NCI-H460 (cell line): ENCODE results near the gene SEPHS2. TPM values are rescaled to one million over a fixed set of nuclear protein-coding genes. Genes with fewer than 3 reads are reported as not detected.
"Not testable (repeated sequence)": the region's sequence is repeated elsewhere in the genome, so short reads cannot be mapped to it uniquely, and the experiment has no call there.

Experiments used
- DNase-seq: peaks from one replicate; pipeline ENCODE4 v3.0.0-alpha.2; 2016; ENCODE audit warnings: low read depth; ENCODE audit errors: extremely low read depth
- polyA plus RNA-seq: library from polyadenylated mRNA; depleted of rRNA; stranded (reverse); fragments of >200 nt; gene quantifications from 2 replicates; pipeline ENCODE4 v1.2.3, GENCODE V29; 2014; cell fraction: nucleus; rRNA removed
- total RNA-seq: library from RNA; depleted of rRNA; stranded (reverse); fragments of >200 nt; shearing (Covaris generic); gene quantifications from 2 replicates; pipeline ENCODE4 v1.2.3, GENCODE V29; 2014; rRNA removed

The SEPHS2 gene
- total RNA-seq = 22.2 and 25.5 TPM in 2 replicates
- polyA plus RNA-seq = 6.6 and 7.3 TPM in 2 replicates

GRCh38 chr16:30445408-30446202, at the start of gene SEPHS2:
Gene SEPHS2 (minus strand): TSS chr16:30445874. CDS start chr16:30445727, 147 bp downstream.
- peak; percentile 98 for DNase-seq

- DNase-seq = no peak
Observed at GRCh38 chr16:30494709-30495108, 49.0 kb upstream of the SEPHS2 start.

DNA sequence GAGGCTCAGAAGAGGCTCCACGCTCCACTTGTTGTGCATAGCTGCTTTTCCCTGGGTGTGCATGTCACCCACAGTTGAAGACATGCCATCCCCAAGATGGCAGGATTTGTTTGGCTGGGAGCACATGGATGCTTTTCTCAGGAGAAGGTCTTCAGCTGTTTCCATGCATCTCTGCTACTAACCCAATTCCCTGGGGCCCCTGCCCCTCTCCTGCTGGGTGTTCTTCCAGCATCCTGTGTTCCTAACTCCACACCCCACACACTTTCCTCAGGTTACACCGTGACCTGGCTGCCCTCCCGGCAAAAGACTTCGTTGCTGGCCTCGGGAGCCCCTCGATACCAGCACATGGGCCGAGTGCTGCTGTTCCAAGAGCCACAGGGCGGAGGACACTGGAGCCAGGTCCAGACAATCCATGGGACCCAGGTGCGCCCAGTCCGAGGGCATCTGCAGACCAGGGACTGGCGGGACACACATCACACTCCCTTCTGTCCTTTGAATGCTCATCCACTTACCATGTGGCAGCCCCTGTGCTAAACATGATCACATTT, 48.3 kb upstream of the SEPHS2 start:
- DNase-seq = no peak

DNA sequence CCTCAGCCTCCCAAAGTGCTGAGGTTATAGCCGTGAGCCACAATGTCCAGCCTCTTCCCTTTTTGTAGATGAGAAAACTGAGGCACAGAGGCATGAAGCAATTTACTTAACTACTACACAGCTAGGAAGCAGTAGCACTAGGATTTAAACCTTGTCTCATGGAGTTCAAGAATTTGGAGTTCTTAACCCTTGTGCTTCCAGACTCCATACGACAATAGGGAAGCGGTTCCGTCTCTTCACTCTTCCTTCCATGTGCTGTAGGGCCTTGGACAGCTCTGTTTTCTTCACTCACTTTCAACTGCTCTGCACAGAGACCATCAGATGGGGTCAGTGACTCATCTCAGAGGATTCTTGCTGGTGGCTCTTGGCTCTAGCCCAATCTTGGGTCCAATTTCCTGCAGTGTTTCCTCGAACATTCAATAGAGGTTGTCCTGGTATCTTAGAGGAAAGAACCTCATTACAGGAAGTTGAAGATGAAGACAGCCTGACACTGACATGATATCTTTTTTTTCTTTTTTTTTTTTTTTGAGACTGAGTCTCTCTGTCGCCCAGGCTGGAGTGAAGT, 46.2 kb upstream of the SEPHS2 start:
- no peak for DNase-seq

DNA sequence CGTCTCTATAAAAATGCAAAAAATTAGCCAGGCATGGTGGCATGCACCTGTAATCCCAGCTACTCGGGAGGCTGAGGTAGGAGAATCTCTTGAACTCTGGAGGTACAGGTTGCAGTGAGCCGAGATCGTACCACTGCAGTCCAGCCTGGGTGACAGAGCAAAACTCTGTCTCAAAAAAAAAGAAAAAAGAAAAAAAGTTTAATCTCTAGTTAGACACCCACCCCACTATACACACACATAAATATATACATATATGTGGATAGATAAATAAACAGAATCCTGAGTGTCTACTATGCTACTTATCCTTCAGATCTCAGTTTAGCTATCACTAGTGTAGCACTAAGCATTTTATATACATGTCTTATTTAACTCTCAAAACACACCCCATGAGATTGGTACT, 45.6 kb upstream of the SEPHS2 start:
- no peak for DNase-seq

DNA sequence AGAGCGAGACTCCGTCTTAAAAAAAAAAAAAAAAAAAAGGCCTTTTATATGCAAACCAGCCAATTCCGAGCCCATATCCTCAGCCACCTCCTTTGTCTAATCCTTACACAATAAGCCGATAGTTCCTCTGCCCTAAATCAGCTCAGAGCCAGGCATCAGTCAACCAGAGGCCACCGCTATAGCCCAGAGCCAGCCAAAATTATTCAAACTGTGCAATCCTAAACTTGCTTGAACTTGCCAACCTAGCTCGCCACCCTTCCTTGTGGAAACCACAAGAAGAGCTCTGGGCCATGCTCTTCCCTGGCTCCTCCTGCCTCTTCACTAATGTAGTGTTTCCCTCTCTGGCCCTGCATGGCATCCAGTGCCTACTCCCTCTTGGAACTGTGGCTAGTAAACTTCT, 44.5 kb upstream of the SEPHS2 start:
- DNase-seq = no peak

DNA sequence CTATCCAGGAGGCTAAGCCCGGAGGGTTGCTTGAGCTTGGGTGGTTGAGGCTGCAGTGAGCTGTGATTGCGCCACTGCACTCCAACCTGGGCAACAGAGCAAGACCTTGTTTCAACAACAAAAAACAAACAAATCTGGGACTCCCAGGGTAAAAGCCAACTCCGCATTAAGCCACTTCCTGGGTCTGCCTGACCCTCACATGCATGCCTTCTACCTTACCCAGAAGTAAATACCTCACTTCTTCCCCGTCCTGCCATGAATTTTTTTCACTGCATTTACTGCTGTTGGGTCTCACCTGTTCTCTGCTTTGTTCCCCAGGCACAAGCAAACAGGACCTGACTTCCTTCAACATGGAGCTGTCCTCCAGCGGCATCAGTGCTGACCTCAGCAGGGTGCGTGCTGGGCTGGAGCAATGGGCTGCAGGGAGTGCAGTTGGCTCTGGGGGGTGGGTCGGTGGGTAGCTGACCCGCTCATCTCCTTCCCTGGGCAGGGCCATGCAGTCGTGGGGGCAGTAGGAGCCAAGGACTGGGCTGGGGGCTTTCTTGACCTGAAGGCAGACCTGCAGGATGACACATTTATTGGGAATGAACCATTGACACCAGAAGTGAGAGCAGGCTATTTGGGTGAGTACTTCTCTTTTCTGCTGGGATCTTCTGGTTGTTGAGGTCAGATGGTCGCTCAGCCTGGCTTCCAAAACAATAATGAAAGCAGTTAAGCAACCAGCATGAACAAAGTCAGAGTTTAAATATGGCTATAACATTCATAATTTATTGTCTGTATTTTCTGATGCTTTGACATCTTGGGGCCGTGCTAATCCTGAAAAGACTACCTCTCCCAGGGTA, 43.3 kb upstream of the SEPHS2 start:
- no peak for DNase-seq

DNA sequence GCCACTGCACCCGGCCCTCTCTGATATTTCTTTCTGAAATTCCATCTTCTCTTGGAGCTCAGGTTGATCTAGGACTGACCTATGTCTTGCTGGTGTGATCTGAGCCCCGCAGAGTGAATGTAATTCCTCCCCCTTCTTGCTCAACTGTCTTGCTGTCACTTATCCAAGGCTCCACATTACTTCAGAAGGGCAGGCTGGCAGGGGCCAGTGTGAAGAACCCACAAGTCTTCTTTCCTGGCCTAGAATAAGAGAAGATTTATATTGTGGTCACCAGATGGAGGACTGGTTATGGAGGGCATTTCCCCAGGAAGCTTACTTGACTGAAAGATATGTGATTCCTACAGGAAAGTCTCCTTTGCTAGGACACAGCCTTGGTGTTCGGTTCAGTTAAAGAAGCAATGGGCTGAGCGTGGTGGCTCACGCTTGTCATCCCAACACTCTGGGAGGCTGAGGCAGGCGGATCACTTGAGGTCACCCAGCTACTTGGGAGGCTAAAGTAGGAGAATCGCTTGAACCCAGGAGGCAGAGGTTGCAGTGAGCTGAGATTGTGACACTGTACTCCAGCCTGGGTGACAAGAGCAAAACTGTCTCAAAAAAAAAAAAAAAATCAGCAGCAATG, 40.3 kb upstream of the SEPHS2 start:
- no peak for DNase-seq

- no peak for DNase-seq
Observed at GRCh38 chr16:30484887-30485286, 39.2 kb upstream of the SEPHS2 start.

- DNase-seq = peak; percentile 12
Observed at GRCh38 chr16:30482366-30482765, 36.7 kb upstream of the SEPHS2 start.

DNA sequence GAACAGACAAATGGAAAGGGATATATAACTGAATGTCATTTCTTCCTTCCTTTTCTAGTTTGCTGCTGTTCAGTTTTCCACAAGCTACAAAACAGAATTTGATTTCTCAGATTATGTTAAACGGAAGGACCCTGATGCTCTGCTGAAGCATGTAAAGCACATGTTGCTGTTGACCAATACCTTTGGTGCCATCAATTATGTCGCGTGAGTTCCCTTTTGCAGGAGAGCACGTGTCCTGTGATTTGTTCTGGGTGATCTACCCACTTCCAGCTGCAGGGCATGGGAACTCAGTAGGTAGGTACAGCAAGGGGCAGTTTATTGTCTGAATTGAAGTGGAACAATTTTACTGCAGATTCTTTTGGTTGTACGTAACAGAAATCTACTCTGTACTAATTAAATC, 35.7 kb upstream of the SEPHS2 start:
- DNase-seq = no peak

- no peak for DNase-seq
Observed at GRCh38 chr16:30478766-30479478, 33.2 kb upstream of the SEPHS2 start.

- not testable (repeated sequence) for DNase-seq
Observed at GRCh38 chr16:30477773-30478172, 32.1 kb upstream of the SEPHS2 start.

GRCh38 chr16:30476991-30477390, 31.3 kb upstream of the SEPHS2 start:
- DNase-seq = no peak

DNA sequence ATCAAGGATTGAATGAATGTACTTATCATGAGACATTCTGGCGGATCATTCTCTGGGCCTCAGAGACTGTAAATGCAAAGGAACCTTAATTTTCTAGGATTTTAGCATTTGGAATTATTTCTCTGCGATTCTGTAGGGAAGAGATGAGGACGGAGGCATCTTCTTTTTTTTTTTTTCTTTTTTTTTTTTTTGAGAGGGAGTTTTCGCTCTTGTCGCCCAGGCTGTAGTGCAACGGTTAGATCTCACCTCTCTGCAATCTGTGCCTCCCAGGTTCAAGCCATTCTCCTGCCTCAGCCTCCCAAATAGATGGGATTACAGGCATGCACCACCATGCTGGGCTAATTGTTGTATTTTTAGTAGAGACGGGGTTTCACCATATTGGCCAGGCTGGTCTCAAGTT, 29.0 kb upstream of the SEPHS2 start:
- no peak for DNase-seq

DNA sequence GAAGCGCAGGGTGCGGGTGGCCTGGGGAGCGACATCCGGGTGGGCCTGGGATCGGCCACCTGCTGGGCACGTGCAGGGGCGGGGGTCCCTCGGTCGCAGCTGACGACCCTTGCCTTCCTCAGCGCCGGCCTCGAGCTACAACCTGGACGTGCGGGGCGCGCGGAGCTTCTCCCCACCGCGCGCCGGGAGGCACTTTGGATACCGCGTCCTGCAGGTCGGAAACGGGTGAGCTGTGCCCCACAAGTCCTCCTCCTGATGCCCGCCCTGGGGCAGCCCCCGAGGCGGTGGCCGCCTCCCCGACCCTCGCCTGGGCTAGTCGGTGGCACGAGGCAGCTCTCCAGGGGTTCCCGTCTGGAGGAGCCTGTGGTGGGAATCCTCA, 28.4 kb upstream of the SEPHS2 start:
- DNase-seq = no peak

GRCh38 chr16:30473231-30474073, 27.8 kb upstream of the SEPHS2 start:
- DNase-seq = no peak

DNA sequence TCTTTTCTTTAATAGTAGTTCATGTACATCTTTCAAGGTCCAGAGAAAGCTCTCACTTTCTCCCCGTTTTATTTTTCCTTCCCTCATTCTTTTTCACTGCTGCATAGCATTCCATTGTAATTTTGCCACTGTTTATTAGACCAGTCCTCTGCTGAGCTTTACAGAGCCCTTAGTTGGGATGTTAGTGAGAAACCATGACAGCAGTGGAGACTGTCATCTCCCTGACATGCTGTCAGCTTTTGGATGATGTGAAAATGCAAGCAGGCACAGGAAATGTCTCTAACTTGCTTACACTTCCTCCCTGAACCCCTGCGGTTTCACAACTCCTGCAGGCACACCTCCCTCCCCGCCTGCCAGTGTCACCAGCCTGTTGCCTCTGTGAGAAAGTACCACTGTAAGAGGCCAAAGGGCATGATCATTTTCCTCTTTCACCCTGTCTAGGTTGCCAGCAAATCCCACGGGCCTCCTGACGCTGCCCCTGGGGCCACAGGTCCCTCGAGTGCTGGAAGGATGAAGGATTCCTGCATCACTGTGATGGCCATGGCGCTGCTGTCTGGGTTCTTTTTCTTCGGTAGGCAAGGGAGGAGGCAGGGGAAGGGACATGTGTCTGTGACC, 26.8 kb upstream of the SEPHS2 start, which contains the start of gene ITGAL:
Gene ITGAL, plus strand, starts transcription at position 415 of the 615 bp plus-strand sequence. Its CDS starts 96 bp downstream, at position 511.
- no peak for DNase-seq

- DNase-seq = no peak
Observed at GRCh38 chr16:30470632-30470995, 24.9 kb upstream of the SEPHS2 start.
